Purkinje cell (primary cell): Measurements from ENCODE around the gene DPF1. TPM values are rescaled to one million over a fixed set of nuclear protein-coding genes. Genes with fewer than 3 reads are reported as not detected.

ENCODE experiments used
- polyA plus RNA-seq: library from polyadenylated mRNA; unstranded; fragments of >200 nt; fragmentation: Nextera tagmentation; gene quantifications from 2 replicates; pipeline ENCODE4 v1.2.1, GENCODE V29; 2014

Gene DPF1
- 0.87 TPM in 1 of 2 replicates, not detected in the other for polyA plus RNA-seq

GRCh38 chr19:38224014-38224862 is at the start of gene DPF1:
Gene DPF1 (minus strand): TSS chr19:38224222. CDS start chr19:38224142, 80 bp downstream.

GRCh38 chr19:38264486-38265212 is 40.6 kb upstream of the DPF1 start, which contains the start of gene SPINT2:
Gene SPINT2 (plus strand): TSS chr19:38264573. CDS start chr19:38264893, 320 bp downstream.

Other genes starting within 250 kb of the DPF1 start
- gene PPP1R14A, start 32.2 kb upstream of the DPF1 start, polyA plus RNA-seq = 1.3 TPM in 1 of 2 replicates, not detected in the other
- 86.8 and 104 TPM in 2 replicates for gene SPINT2, start 40.4 kb upstream of the DPF1 start, polyA plus RNA-seq
- not detected in 2 replicates for gene C19orf33, start 80.0 kb upstream of the DPF1 start, polyA plus RNA-seq
- 40.3 and 41.9 TPM in 2 replicates for gene YIF1B, start 91.7 kb upstream of the DPF1 start, polyA plus RNA-seq
- gene KCNK6, start 95.6 kb upstream of the DPF1 start, polyA plus RNA-seq = not detected in 2 replicates
- 0.39 TPM in 1 of 2 replicates, not detected in the other for gene CATSPERG, start 111.6 kb upstream of the DPF1 start, polyA plus RNA-seq
- gene PSMD8, start 150.3 kb upstream of the DPF1 start, polyA plus RNA-seq = 98.1 and 111 TPM in 2 replicates
- not detected in 2 replicates for gene GGN, start 163.8 kb upstream of the DPF1 start, polyA plus RNA-seq
- 0.62 and 1.1 TPM in 2 replicates for gene SPRED3, start 164.5 kb upstream of the DPF1 start, polyA plus RNA-seq
- 2.2 and 6.1 TPM in 2 replicates for gene FAM98C, start 178.9 kb upstream of the DPF1 start, polyA plus RNA-seq
- 0.17 TPM in 1 of 2 replicates, not detected in the other for gene RASGRP4, start 202.0 kb upstream of the DPF1 start, polyA plus RNA-seq
- gene RYR1, start 209.5 kb upstream of the DPF1 start, polyA plus RNA-seq = 6.9 and 9.2 TPM in 2 replicates